NCI-H526 (cell line): ENCODE data around the gene ARHGEF10L.
"Not testable (repeated sequence)": the region's sequence is repeated elsewhere in the genome, so short reads cannot be mapped to it uniquely, and the experiment has no call there.

Source experiments
- DNase-seq, 2 experiments: peaks; one replicate each; lab custom pipeline; 2025; lab: John Stamatoyannopoulos, UW

Gene ARHGEF10L

DNA sequence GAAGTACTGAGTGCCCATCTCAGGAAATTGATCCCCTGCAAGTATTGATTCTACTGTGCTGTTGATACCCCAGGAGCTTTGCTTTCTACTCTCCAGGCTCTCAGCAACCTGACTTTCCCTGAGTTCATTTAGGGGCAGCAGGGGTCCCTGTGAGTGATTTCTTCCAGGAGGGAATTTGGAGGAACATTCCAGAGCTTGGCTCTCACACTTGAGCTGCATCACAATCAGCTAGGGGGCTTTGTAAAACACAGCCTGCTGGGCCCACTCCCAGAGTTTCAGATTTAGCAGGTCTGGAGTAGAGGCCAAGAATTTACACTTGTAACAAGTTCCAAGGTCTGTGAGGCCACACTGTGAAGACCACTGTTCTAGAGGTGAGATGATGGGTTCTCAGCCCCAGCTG is 199.6 kb downstream of the ARHGEF10L start:
- DNase-seq, result no peak

DNA sequence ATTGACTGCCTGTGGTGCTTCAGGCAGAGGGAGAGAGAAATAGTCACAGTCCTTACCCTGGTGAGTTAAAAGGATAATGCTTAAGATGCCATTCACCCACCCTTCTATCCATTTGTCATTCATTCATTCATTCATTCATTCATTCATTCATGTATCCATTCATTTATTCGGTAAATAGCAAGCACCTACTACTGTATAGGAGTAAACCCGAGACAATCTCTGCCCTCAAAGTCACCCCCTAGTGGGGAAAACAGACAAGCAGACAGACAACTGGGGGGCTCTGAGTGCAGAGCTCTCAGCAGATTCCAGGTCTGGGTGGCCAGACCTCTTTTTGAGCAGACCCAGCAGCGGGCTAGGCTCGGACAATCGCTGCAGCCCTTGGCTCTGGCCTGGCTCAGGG is 201.6 kb downstream of the ARHGEF10L start:
- no peak for DNase-seq

DNA sequence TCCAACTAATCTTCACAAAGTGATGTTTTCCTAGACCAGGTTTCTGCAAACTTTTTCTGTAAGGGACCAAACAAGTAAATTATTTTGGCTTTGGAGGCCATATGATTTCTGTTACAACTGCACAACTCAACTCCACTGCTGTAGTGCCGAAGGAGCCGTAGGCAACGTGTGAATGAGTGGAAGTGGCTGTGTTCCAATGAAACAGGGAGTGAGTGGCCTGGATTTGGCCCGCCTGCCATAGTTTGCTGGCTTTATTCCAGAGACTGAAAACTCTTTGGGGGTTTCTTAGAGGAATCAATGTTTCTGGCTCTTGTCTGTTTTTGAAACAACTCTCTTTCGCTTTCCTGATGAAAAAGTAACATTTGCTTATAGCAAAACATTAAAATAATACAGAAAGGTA is 203.1 kb downstream of the ARHGEF10L start:
- DNase-seq, result no peak

DNA sequence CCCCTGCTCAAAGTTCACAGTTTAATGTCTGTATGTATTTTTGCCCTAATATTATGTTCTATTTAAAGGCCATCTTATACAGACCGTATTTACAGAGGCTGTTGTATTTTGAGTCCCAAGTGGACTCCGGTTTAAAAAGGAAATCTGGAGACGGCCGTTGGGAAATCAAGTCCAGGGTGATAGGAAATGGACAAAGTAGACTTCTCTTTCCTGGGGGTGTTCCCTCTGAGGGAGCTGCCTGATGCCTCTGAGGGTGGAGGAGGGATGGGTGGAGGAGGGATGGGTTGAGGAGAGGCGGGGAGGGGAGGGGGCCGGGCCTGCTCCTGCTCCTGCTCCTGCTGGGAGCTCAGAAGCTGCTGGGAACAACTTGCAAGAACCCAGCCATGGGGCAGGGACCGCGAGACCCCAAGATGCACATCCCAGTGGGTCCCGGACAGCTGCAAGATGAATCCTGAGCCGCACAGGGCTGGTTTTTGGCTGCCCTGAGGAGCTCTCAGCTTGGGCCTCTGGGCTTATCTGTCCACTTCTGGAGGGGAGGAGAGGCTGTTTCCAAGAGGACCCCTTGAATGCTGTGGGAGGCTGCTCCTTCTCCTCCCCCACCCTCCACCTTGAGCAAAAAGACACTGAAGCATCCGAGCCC is 203.6 kb downstream of the ARHGEF10L start:
- DNase-seq, result no peak

DNA sequence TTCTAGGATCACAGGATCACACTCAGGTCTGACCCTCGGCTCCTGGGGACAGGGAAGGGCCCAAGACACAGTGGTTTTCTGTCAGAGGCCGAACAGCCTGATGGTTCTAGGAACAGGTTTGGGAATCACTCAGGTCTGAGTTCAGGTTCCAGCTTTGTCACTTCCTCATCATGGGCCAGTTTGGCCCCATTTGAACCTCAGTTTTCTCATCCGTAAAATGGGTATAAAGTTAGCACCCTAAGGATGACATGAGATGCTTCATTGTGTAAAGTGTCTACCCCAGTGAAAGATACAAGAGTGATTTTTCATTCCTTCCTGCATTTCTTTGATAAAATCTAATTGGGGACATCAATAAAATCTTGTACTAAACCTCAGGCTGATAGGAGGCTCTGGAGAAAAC is 204.4 kb downstream of the ARHGEF10L start:
- no peak for DNase-seq

- DNase-seq, result no peak
Measured at GRCh38 chr1:17744666-17745478, 205.4 kb downstream of the ARHGEF10L start.

- DNase-seq, result no peak
Measured at GRCh38 chr1:17745479-17745955, 206.0 kb downstream of the ARHGEF10L start.

GRCh38 chr1:17746281-17746680 is 206.8 kb downstream of the ARHGEF10L start:
- not testable (repeated sequence) for DNase-seq

GRCh38 chr1:17746920-17747319 is 207.4 kb downstream of the ARHGEF10L start:
- no peak for DNase-seq
